Activated T-cell treated with anti-CD3 and anti-CD28 coated beads, Interleukin-2, amount 50 U/mL, for 24 hours (primary cell): ENCODE results near the gene RAD23A.
"Not testable (repeated sequence)": the region's sequence is repeated elsewhere in the genome, so short reads cannot be mapped to it uniquely, and the experiment has no call there.

Experiments used
- DNase-seq: peaks from one replicate; pipeline ENCODE4 v3.0.0-alpha.2; 2020
- H3K27ac Mint-ChIP-seq: 2 replicates; pipeline ENCODE4 v1.8.0; 2020; ENCODE audit warnings: mild to moderate bottlenecking, mixed read lengths
- H3K27me3 Mint-ChIP-seq: 2 replicates; pipeline ENCODE4 v1.8.0; 2020; ENCODE audit warnings: mixed read lengths
- H3K36me3 Mint-ChIP-seq: 2 replicates; pipeline ENCODE4 v1.8.0; 2020; ENCODE audit warnings: low read depth, mixed read lengths
- H3K4me1 Mint-ChIP-seq: 2 replicates; pipeline ENCODE4 v1.8.0; 2020; ENCODE audit warnings: low read depth, mixed read lengths
- H3K4me3 Mint-ChIP-seq: 2 replicates; pipeline ENCODE4 v1.8.0; 2020; ENCODE audit warnings: mild to moderate bottlenecking, moderate library complexity, mixed read lengths
- H3K9me3 Mint-ChIP-seq: 2 replicates; pipeline ENCODE4 v1.8.0; 2020; ENCODE audit warnings: mixed read lengths

The RAD23A gene

DNA sequence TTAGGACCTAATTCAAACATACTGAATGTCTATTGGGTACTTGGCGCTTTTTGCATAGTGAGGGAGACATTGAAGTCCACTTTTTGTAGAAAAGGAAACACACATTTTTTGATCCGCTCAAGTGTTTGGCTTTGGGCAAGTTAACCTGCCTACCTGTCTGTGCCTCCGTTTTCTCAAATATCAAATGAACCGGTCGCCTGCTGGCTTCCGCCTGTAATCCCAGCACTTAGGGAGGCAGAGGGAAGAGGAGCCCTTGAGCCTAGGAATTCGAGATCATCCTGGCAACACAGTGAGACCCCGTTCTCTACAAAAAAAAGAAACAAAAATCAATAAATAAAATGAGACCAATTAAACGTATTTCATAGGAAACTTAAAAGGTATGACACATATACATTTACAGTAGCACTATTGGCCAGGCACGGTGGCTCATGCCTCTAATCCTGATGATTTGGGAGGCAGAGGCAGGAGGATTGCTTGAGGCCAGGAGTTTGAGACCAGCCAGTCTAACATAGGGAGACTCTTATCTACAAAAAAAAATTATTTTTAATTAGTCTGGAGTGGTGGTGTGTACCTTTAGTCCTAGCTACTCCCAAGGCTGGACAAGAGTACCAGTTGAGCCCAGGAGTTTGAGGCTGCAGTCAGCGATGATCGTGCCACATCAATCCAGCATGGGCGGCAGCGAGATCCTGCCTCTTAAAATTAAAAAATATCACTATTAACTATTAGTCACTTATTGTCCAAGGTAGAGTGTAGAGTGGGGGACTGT, 1.3 kb downstream of the RAD23A start:
- Mint-ChIP-seq H3K4me3 (peak overlapping the region; percentile 92), H3K9me3 (no peaks in the 10 kb centered on the region), H3K27me3 (no peaks in the 10 kb centered on the region), H3K4me1 (peaks cover 61% of the 10 kb centered on the region), H3K27ac (peak overlapping the region; percentile 98), H3K36me3 (peaks cover 97% of the 10 kb centered on the region)
- DNase-seq, result no peak

DNA sequence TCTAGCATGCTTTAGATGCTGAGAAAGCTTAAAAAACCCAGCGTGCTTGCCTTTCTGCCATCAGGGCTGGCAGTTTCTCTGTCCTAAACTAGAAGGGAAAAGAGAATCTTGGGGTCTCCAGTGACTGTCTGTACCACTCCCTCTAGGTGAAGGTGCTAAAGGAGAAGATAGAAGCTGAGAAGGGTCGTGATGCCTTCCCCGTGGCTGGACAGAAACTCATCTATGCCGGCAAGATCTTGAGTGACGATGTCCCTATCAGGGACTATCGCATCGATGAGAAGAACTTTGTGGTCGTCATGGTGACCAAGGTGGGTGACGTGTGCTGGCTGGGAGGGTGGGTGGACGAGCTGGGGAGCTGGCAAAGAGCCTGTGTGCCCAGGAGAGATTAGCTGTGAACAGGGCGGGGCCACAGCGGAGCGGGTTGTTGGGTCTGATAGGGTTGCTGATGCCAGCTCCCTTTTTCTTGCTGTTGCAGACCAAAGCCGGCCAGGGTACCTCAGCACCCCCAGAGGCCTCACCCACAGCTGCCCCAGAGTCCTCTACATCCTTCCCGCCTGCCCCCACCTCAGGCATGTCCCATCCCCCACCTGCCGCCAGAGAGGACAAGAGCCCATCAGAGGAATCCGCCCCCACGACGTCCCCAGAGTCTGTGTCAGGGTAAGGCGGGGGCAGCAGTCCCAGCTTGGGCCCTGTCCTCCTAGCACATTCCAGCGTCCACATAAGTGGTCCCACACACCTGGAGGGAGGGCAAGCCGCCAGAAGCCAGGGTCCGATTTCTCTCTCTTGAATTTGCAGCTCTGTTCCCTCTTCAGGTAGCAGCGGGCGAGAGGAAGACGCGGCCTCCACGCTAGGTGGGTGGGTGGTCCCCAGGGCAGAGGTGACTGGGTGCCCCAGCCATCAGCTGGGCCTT, 2.3 kb downstream of the RAD23A start:
- peak; percentile 30 for DNase-seq
- Mint-ChIP-seq H3K9me3 (no peaks in the 10 kb centered on the region), H3K27ac (peak overlapping the region; percentile 98), H3K4me3 (peak overlapping the region; percentile 92), H3K36me3 (peaks cover 96% of the 10 kb centered on the region), H3K27me3 (no peaks in the 10 kb centered on the region), H3K4me1 (peaks cover 57% of the 10 kb centered on the region)

DNA sequence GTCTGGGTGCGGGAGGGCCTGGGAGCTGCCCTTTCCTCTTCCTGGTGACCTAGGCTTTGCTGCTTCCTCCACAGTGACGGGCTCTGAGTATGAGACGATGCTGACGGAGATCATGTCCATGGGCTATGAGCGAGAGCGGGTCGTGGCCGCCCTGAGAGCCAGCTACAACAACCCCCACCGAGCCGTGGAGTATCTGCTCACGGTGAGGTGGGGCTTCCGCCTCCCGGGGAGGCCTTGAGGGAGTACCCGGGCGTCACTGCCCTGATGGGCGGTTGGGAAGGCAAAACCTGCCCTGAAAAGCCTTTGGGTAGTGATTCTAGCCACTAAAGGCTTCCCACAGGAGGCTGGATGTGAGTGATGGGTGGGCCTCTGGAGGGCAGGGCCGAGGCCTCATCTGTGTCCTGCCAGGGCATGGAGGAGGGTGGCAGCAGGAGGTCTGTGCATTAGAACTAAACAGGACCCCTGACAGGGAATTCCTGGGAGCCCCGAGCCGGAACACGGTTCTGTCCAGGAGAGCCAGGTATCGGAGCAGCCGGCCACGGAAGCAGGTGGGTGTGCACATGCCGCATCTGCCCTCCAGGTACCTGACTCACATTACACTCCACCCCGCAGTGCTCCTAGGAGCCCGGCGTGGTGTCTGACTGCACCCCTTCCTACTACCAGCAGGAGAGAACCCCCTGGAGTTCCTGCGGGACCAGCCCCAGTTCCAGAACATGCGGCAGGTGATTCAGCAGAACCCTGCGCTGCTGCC, 3.1 kb downstream of the RAD23A start:
- H3K27me3 Mint-ChIP-seq, result no peaks in the 10 kb centered on the region
- H3K4me1 Mint-ChIP-seq, result peaks cover 58% of the 10 kb centered on the region
- H3K36me3 Mint-ChIP-seq, result peaks cover 96% of the 10 kb centered on the region
- DNase-seq, result no peak
- H3K27ac Mint-ChIP-seq, result peak overlapping the region; percentile 98
- peak overlapping the region; percentile 92 for H3K4me3 Mint-ChIP-seq
- no peaks in the 10 kb centered on the region for H3K9me3 Mint-ChIP-seq

- Mint-ChIP-seq H3K9me3 (no peaks in the 10 kb centered on the region), H3K27ac (peak overlapping the region; percentile 98), H3K4me1 (peaks cover 58% of the 10 kb centered on the region), H3K36me3 (peaks cover 96% of the 10 kb centered on the region), H3K27me3 (no peaks in the 10 kb centered on the region), H3K4me3 (no peak overlapping the region)
- no peak for DNase-seq
Measured at GRCh38 chr19:12949363-12950283, 4.0 kb downstream of the RAD23A start.

DNA sequence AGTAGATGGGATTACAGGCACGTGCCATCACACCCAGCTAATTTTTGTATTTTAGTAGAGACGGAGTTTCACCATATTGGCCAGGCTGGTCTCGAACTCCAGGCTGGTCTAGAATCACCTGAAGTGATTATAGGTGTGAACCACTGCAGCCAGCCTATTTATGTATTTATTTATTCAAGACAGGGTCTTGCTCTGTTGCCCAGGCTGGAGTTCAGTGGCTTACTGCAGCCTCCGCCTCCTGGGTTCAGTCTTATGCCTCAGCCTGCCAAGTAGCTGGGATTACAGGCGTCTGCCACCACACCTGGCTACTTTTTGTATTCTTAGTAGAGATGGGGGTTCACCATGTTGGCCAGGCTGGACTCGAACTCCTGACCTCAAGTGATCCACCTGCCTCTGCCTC, 6.4 kb downstream of the RAD23A start:
- Mint-ChIP-seq H3K36me3 (peaks cover 96% of the 10 kb centered on the region), H3K4me1 (peaks cover 56% of the 10 kb centered on the region), H3K27ac (peak overlapping the region; percentile 92)
- H3K27me3 Mint-ChIP-seq, DNase-seq, H3K4me3 Mint-ChIP-seq, H3K9me3 Mint-ChIP-seq: not testable (repeated sequence)

- H3K9me3 Mint-ChIP-seq, result no peaks in the 10 kb centered on the region
- DNase-seq, result no peak
- no peaks in the 10 kb centered on the region for H3K27me3 Mint-ChIP-seq
- H3K36me3 Mint-ChIP-seq, result peaks cover 90% of the 10 kb centered on the region
- H3K4me3 Mint-ChIP-seq, result no peak overlapping the region
- H3K27ac Mint-ChIP-seq, result peak overlapping the region; percentile 92
- H3K4me1 Mint-ChIP-seq, result peaks cover 53% of the 10 kb centered on the region
Measured at GRCh38 chr19:12952488-12953137, 7.0 kb downstream of the RAD23A start.

GRCh38 chr19:12953138-12953798, 7.6 kb downstream of the RAD23A start:
- H3K27ac Mint-ChIP-seq, result peak overlapping the region; percentile 92
- H3K4me3 Mint-ChIP-seq, result no peak overlapping the region
- H3K27me3 Mint-ChIP-seq, result no peaks in the 10 kb centered on the region
- no peak for DNase-seq
- H3K9me3 Mint-ChIP-seq, result no peaks in the 10 kb centered on the region
- H3K4me1 Mint-ChIP-seq, result peaks cover 48% of the 10 kb centered on the region
- H3K36me3 Mint-ChIP-seq, result peaks cover 84% of the 10 kb centered on the region

DNA sequence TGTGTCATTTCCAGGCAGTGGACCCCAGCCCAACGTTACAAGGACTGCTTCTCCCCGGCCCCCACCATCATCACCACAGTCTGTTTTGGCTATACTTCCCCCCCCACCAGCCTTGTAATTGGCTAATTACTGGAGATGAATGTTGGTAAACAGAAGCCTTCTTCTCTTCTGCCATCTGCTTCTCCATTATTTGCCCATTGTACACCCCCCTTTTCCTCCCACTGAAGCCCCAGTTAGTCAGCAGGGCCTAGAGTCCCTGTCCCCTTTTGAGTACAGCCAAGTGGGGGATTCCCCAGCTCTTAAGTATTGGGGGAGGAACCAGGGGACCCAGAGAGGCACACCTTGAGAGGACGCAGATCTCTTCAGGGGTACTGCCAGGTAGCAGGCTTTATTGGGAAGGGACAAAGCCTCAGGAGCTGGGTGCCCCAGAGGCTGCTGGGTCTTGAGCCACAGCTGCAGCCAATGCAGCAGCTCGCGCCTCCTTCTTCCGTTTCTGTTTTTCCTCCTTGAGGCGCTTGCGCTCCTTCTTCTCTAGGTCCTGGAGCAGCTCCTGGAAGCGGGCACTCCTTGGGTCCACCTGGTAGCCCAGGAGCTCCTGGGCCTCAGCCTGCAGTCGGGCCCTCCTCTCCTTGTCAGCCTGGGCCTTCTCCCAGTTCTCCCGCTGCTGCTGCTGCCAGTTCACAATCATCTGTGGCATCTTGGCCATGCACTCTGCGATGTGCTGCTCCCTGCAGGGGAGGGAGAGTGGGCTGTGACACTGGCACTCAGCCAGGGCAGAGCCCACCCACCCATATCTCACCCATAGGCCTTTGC, 8.3 kb downstream of the RAD23A start:
- H3K9me3 Mint-ChIP-seq, result no peaks in the 10 kb centered on the region
- H3K27me3 Mint-ChIP-seq, result no peaks in the 10 kb centered on the region
- H3K4me3 Mint-ChIP-seq, result peak overlapping the region; percentile 90
- H3K27ac Mint-ChIP-seq, result peak overlapping the region; percentile 92
- H3K36me3 Mint-ChIP-seq, result peaks cover 76% of the 10 kb centered on the region
- H3K4me1 Mint-ChIP-seq, result peaks cover 47% of the 10 kb centered on the region
- DNase-seq, result no peak

DNA sequence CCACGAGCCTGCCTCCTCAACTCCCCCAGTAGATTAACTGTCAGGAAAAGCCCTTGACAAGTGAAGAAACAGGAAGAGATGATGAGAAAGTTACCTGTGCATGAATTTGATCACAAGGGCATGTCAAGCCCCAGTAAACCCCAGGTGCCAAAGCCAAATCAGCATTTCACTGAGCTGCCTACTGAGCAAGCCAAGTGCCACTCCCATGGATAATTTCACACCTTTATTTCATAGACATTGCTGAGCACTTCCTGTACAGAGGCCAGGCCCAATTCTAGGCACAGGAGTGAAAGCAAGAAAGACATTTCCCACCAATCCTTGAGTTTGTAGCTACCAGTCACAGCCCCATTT, 8.9 kb downstream of the RAD23A start:
- H3K4me1 Mint-ChIP-seq, result peaks cover 47% of the 10 kb centered on the region
- peak overlapping the region; percentile 90 for H3K4me3 Mint-ChIP-seq
- peaks cover 70% of the 10 kb centered on the region for H3K36me3 Mint-ChIP-seq
- no peak for DNase-seq
- no peaks in the 10 kb centered on the region for H3K9me3 Mint-ChIP-seq
- H3K27ac Mint-ChIP-seq, result peak overlapping the region; percentile 92
- no peaks in the 10 kb centered on the region for H3K27me3 Mint-ChIP-seq

DNA sequence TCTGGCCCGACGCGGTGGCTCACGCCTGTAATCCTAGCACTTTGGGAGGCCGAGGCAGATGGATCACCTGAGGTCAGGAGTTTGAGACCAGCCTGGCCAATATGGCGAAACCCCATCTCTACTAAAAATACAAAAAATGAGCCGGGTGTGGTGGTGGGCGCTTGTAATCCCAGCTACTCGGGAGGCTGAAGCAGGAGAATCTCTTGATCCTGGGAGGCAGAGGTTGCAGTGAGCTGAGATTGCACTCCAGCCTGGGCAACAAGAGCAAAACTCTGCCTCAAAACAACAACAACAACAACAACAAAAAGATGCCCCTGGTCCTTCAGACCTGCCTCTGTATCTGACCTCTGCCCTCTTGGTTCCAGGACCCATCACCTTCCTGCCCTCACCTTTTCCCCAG, 9.9 kb downstream of the RAD23A start:
- DNase-seq, H3K27me3 Mint-ChIP-seq, H3K9me3 Mint-ChIP-seq: not testable (repeated sequence)
- peak overlapping the region; percentile 90 for H3K4me3 Mint-ChIP-seq
- H3K36me3 Mint-ChIP-seq, result peaks cover 60% of the 10 kb centered on the region
- H3K27ac Mint-ChIP-seq, result peak overlapping the region; percentile 92
- H3K4me1 Mint-ChIP-seq, result peaks cover 42% of the 10 kb centered on the region

GRCh38 chr19:12955996-12956395, 10.3 kb downstream of the RAD23A start:
- H3K4me1 Mint-ChIP-seq, result peaks cover 42% of the 10 kb centered on the region

More at GRCh38 chr19:12955996-12956395, 10.3 kb downstream of the RAD23A start:
- Mint-ChIP-seq H3K27ac (peak overlapping the region; percentile 92), H3K27me3 (no peaks in the 10 kb centered on the region), H3K36me3 (peaks cover 56% of the 10 kb centered on the region), H3K4me3 (peak overlapping the region; percentile 90), H3K9me3 (no peaks in the 10 kb centered on the region)
- no peak for DNase-seq
